Measurements from ENCODE around the gene CCDC43. TPM values are rescaled to one million over a fixed set of nuclear protein-coding genes. Genes with fewer than 3 reads are reported as not detected.
"Not testable (repeated sequence)": the region's sequence is repeated elsewhere in the genome, so short reads cannot be mapped to it uniquely, and the experiment has no call there.

CCDC43 gene
- total RNA-seq, 1 donor from 2014 or later, result 17.6 TPM

DNA sequence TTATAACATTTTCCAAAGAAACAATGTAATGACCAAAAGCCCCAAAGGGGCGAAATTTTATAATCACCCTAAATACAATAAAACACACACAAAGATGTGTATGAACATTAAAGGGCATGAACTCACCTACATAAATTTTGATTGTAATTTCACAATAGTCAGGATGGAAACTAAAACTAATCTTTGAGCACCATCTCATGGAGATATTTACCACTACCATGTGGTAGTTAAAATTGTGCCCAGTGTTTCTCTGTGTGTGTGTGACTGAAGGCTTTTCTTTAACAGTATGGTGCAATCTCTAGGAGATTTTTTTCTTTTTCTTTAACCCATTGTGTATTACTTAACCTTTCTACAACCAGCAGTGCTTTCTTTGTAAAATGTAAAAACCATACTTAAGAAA is 53.0 kb downstream of the CCDC43 start:
- Mint-ChIP-seq H3K36me3 (ENCODE audit: unreplicated experiment) (no peaks in the 10 kb centered on the region), H3K4me3 (ENCODE audit: unreplicated experiment) (no peak overlapping the region), H3K27ac (ENCODE audit: unreplicated experiment) (no peak overlapping the region), H3K9me3 (ENCODE audit: unreplicated experiment) (no peaks in the 10 kb centered on the region), H3K27me3 (ENCODE audit: unreplicated experiment) (peaks cover 4% of the 10 kb centered on the region), H3K4me1 (ENCODE audit: unreplicated experiment) (peaks cover 10% of the 10 kb centered on the region)
- TF ChIP-seq, protein P1, sequence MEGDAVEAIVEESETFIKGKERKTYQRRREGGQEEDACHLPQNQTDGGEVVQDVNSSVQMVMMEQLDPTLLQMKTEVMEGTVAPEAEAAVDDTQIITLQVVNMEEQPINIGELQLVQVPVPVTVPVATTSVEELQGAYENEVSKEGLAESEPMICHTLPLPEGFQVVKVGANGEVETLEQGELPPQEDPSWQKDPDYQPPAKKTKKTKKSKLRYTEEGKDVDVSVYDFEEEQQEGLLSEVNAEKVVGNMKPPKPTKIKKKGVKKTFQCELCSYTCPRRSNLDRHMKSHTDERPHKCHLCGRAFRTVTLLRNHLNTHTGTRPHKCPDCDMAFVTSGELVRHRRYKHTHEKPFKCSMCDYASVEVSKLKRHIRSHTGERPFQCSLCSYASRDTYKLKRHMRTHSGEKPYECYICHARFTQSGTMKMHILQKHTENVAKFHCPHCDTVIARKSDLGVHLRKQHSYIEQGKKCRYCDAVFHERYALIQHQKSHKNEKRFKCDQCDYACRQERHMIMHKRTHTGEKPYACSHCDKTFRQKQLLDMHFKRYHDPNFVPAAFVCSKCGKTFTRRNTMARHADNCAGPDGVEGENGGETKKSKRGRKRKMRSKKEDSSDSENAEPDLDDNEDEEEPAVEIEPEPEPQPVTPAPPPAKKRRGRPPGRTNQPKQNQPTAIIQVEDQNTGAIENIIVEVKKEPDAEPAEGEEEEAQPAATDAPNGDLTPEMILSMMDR (IDR thresholded peaks at IDR 0.05), result peak; percentile 78
- no peak for DNase-seq (ENCODE audit: extremely low spot score, unreplicated experiment)

GRCh38 chr17:44634401-44634800 is 55.2 kb downstream of the CCDC43 start:
- not testable (repeated sequence) for H3K27me3 Mint-ChIP-seq (ENCODE audit: unreplicated experiment); H3K4me3 Mint-ChIP-seq (ENCODE audit: unreplicated experiment); H3K27ac Mint-ChIP-seq (ENCODE audit: unreplicated experiment); H3K9me3 Mint-ChIP-seq (ENCODE audit: unreplicated experiment); H3K36me3 Mint-ChIP-seq (ENCODE audit: unreplicated experiment); DNase-seq (ENCODE audit: extremely low spot score, unreplicated experiment)
- TF ChIP-seq, protein P1 (IDR thresholded peaks at IDR 0.05), result peak; percentile 48
- peaks cover 14% of the 10 kb centered on the region for H3K4me1 Mint-ChIP-seq (ENCODE audit: unreplicated experiment)

DNA sequence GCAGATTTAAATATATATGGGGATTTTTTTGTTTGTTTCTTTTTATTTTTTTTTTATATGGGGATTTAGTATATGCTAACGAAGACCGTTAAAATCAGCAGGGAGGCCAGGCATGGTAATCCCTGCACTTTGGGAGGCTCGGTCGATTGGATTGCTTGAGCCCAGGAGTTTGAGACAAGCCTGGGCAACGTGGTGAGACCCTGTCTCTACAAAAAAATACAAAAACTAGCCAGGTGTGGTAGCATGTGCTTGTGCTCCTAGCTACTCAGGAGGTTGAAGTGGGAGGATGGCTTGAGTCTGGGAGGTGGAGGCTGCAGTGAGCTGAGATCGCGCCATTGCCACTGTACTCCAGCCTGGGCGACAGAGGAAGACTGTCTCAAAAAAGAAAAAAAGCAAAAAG is 55.6 kb downstream of the CCDC43 start:
- H3K4me1 Mint-ChIP-seq (ENCODE audit: unreplicated experiment), result peaks cover 14% of the 10 kb centered on the region
- H3K27ac Mint-ChIP-seq (ENCODE audit: unreplicated experiment), result no peak overlapping the region
- no peaks in the 10 kb centered on the region for H3K36me3 Mint-ChIP-seq (ENCODE audit: unreplicated experiment)
- DNase-seq (ENCODE audit: extremely low spot score, unreplicated experiment), result no peak
- TF ChIP-seq, protein P1 (IDR thresholded peaks at IDR 0.05), result no peak
- peaks cover 2% of the 10 kb centered on the region for H3K27me3 Mint-ChIP-seq (ENCODE audit: unreplicated experiment)
- no peaks in the 10 kb centered on the region for H3K9me3 Mint-ChIP-seq (ENCODE audit: unreplicated experiment)
- H3K4me3 Mint-ChIP-seq (ENCODE audit: unreplicated experiment), result no peak overlapping the region

- peaks cover 9% of the 10 kb centered on the region for H3K4me1 Mint-ChIP-seq (ENCODE audit: unreplicated experiment)
- H3K36me3 Mint-ChIP-seq (ENCODE audit: unreplicated experiment), result no peaks in the 10 kb centered on the region
- no peak for DNase-seq (ENCODE audit: extremely low spot score, unreplicated experiment)
- TF ChIP-seq, protein P1 (IDR thresholded peaks at IDR 0.05), result no peak
- no peaks in the 10 kb centered on the region for H3K9me3 Mint-ChIP-seq (ENCODE audit: unreplicated experiment)
- no peak overlapping the region for H3K4me3 Mint-ChIP-seq (ENCODE audit: unreplicated experiment)
- no peaks in the 10 kb centered on the region for H3K27me3 Mint-ChIP-seq (ENCODE audit: unreplicated experiment)
- H3K27ac Mint-ChIP-seq (ENCODE audit: unreplicated experiment), result no peak overlapping the region
Measured at GRCh38 chr17:44630703-44631102, 58.9 kb downstream of the CCDC43 start.

- Mint-ChIP-seq H3K27ac (ENCODE audit: unreplicated experiment) (no peak overlapping the region), H3K27me3 (ENCODE audit: unreplicated experiment) (no peaks in the 10 kb centered on the region), H3K4me3 (ENCODE audit: unreplicated experiment) (no peak overlapping the region), H3K4me1 (ENCODE audit: unreplicated experiment) (peaks cover 9% of the 10 kb centered on the region), H3K9me3 (ENCODE audit: unreplicated experiment) (no peaks in the 10 kb centered on the region), H3K36me3 (ENCODE audit: unreplicated experiment) (no peaks in the 10 kb centered on the region)
- TF ChIP-seq, protein P1 (IDR thresholded peaks at IDR 0.05), result no peak
- DNase-seq (ENCODE audit: extremely low spot score, unreplicated experiment), result no peak
Measured at GRCh38 chr17:44629314-44629713, 60.3 kb downstream of the CCDC43 start.
